SK-N-DZ (cell line): Measurements from ENCODE around the gene MAPK8.
A peak's percentile ranks its signal among the peaks of the same experiment; 100 is the strongest.

Experiments used
- DNase-seq: peaks from one replicate; pipeline ENCODE4 v3.0.0-alpha.2; 2015; ENCODE audit warnings: low spot score

The MAPK8 gene

GRCh38 chr10:48475943-48476278 lies 169.4 kb downstream of the MAPK8 start:
- no peak for DNase-seq

GRCh38 chr10:48476279-48476982 lies 170.0 kb downstream of the MAPK8 start:
- peak; percentile 38 for DNase-seq

- DNase-seq: no peak
Measured at GRCh38 chr10:48477141-48477540, 170.7 kb downstream of the MAPK8 start.

- no peak for DNase-seq
Measured at GRCh38 chr10:48477616-48478015, 171.1 kb downstream of the MAPK8 start.

- DNase-seq: no peak
Measured at GRCh38 chr10:48478469-48478868, 172.0 kb downstream of the MAPK8 start.

- no peak for DNase-seq
Measured at GRCh38 chr10:48478980-48479811, 172.7 kb downstream of the MAPK8 start.

GRCh38 chr10:48480397-48481374 lies 174.2 kb downstream of the MAPK8 start:
- DNase-seq: no peak

- no peak for DNase-seq
Measured at GRCh38 chr10:48481385-48481784, 174.9 kb downstream of the MAPK8 start.

GRCh38 chr10:48482207-48482606 lies 175.7 kb downstream of the MAPK8 start:
- DNase-seq: no peak

GRCh38 chr10:48484911-48485310 lies 178.4 kb downstream of the MAPK8 start:
- DNase-seq: no peak

- peak; percentile 87 for DNase-seq
Measured at GRCh38 chr10:48485711-48486110, 179.2 kb downstream of the MAPK8 start.

- no peak for DNase-seq
Measured at GRCh38 chr10:48487244-48487643, 180.8 kb downstream of the MAPK8 start.
